Loucy (cell line): Measurements from ENCODE around the gene IL23R.

Experiments
- EZH2phosphoT487 ChIP-seq: fragments of 200-600 bp; IDR thresholded peaks from 2 replicates; pipeline ENCODE4 v1.6.1; 2018; ENCODE audit warnings: antibody characterized with exemption, mild to moderate bottlenecking, moderate library complexity, borderline replicate concordance
- TF ChIP-seq, protein P1 (sequence below): fragments of 200-600 bp; sonication (generic); conservative IDR thresholded peaks from 2 replicates; pipeline ENCODE4 v1.5.1; 2014; ENCODE audit warnings: mild to moderate bottlenecking, antibody characterized with exemption, low read length

- TF ChIP-seq, protein P1, sequence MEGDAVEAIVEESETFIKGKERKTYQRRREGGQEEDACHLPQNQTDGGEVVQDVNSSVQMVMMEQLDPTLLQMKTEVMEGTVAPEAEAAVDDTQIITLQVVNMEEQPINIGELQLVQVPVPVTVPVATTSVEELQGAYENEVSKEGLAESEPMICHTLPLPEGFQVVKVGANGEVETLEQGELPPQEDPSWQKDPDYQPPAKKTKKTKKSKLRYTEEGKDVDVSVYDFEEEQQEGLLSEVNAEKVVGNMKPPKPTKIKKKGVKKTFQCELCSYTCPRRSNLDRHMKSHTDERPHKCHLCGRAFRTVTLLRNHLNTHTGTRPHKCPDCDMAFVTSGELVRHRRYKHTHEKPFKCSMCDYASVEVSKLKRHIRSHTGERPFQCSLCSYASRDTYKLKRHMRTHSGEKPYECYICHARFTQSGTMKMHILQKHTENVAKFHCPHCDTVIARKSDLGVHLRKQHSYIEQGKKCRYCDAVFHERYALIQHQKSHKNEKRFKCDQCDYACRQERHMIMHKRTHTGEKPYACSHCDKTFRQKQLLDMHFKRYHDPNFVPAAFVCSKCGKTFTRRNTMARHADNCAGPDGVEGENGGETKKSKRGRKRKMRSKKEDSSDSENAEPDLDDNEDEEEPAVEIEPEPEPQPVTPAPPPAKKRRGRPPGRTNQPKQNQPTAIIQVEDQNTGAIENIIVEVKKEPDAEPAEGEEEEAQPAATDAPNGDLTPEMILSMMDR = no peak
- no peak for TF ChIP-seq EZH2phosphoT487
These were observed 31.6 kb upstream of the IL23R start, which contains the start of gene C1orf141 for GRCh38 chr1:67134695-67135094.
